Neural cell (in vitro differentiated cells): Measurements from ENCODE around the gene NMB.

Source experiments
- EP300 ChIP-seq: fragments of 450-650 bp; conservative IDR thresholded peaks from 2 replicates; pipeline ENCODE4 v1.6.1; 2014; ENCODE audit warnings: antibody characterized with exemption, mild to moderate bottlenecking, moderate library complexity; ENCODE audit not compliant: poor library complexity, severe bottlenecking
- EZH2 ChIP-seq: fragments of 200-600, 300-800 bp; shearing (Covaris generic), sonication (generic); IDR thresholded peaks from 2 replicates; pipeline ENCODE4 v1.6.1; 2014; ENCODE audit warnings: antibody characterized with exemption, low read length, borderline replicate concordance, mild to moderate bottlenecking; ENCODE audit not compliant: insufficient read depth, poor library complexity, severe bottlenecking
- MXI1 ChIP-seq: fragments of 450-650 bp; conservative IDR thresholded peaks from 2 replicates; pipeline ENCODE4 v1.6.1; 2014; ENCODE audit warnings: antibody characterized with exemption, mild to moderate bottlenecking; ENCODE audit not compliant: poor library complexity, severe bottlenecking
- POLR2AphosphoS5 ChIP-seq: IDR thresholded peaks from 2 replicates; pipeline ENCODE4 v1.6.1; 2012
- RAD21 ChIP-seq: fragments of 450-650 bp; conservative IDR thresholded peaks from 2 replicates; pipeline ENCODE4 v1.6.1; 2014; ENCODE audit warnings: antibody characterized with exemption, mild to moderate bottlenecking, moderate library complexity
- SMC3 ChIP-seq: fragments of 450-650 bp; conservative IDR thresholded peaks from 2 replicates; pipeline ENCODE4 v1.6.1; 2014; ENCODE audit warnings: antibody characterized with exemption, mild to moderate bottlenecking, moderate library complexity; ENCODE audit not compliant: poor library complexity
- TAF1 ChIP-seq: IDR thresholded peaks from 2 replicates; pipeline ENCODE4 v1.6.1; 2012; ENCODE audit warnings: low read depth
- TF ChIP-seq, protein P1 (sequence below): fragments of 450-650 bp; IDR thresholded peaks from 2 replicates; pipeline ENCODE4 v1.5.1; 2014; ENCODE audit warnings: antibody characterized with exemption, mild to moderate bottlenecking, moderate library complexity; ENCODE audit not compliant: poor library complexity, severe bottlenecking
- TF ChIP-seq, protein P2 (sequence below): IDR thresholded peaks from 2 replicates; pipeline ENCODE4 v1.6.1; 2012; ENCODE audit warnings: borderline replicate concordance

DNA sequence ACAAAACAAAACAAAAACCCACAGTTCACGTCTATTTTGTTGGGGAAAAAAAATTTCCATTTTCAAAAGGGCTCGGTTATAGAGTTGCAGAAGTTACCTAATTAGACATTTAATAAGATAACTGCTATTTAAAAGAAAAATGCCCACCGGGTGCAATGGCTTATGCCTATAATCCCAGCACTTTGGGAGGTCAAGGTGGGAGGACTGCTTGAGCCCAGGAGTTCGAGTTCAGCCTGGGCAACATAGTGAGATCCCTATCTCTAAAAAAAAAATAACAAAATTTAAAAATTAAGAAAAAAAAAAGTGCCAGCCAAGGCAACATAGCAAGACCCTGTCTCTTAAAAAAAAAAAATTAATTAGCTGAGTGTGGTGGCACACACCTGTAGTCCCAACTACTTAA is 38.8 kb upstream of the NMB start:
- TF ChIP-seq RAD21: no peak
- TF ChIP-seq, protein P1, sequence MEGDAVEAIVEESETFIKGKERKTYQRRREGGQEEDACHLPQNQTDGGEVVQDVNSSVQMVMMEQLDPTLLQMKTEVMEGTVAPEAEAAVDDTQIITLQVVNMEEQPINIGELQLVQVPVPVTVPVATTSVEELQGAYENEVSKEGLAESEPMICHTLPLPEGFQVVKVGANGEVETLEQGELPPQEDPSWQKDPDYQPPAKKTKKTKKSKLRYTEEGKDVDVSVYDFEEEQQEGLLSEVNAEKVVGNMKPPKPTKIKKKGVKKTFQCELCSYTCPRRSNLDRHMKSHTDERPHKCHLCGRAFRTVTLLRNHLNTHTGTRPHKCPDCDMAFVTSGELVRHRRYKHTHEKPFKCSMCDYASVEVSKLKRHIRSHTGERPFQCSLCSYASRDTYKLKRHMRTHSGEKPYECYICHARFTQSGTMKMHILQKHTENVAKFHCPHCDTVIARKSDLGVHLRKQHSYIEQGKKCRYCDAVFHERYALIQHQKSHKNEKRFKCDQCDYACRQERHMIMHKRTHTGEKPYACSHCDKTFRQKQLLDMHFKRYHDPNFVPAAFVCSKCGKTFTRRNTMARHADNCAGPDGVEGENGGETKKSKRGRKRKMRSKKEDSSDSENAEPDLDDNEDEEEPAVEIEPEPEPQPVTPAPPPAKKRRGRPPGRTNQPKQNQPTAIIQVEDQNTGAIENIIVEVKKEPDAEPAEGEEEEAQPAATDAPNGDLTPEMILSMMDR: no peak
- no peak for TF ChIP-seq EZH2
- no peak for TF ChIP-seq POLR2AphosphoS5
- TF ChIP-seq EP300: no peak
- TF ChIP-seq SMC3: no peak
- TF ChIP-seq, protein P2, sequence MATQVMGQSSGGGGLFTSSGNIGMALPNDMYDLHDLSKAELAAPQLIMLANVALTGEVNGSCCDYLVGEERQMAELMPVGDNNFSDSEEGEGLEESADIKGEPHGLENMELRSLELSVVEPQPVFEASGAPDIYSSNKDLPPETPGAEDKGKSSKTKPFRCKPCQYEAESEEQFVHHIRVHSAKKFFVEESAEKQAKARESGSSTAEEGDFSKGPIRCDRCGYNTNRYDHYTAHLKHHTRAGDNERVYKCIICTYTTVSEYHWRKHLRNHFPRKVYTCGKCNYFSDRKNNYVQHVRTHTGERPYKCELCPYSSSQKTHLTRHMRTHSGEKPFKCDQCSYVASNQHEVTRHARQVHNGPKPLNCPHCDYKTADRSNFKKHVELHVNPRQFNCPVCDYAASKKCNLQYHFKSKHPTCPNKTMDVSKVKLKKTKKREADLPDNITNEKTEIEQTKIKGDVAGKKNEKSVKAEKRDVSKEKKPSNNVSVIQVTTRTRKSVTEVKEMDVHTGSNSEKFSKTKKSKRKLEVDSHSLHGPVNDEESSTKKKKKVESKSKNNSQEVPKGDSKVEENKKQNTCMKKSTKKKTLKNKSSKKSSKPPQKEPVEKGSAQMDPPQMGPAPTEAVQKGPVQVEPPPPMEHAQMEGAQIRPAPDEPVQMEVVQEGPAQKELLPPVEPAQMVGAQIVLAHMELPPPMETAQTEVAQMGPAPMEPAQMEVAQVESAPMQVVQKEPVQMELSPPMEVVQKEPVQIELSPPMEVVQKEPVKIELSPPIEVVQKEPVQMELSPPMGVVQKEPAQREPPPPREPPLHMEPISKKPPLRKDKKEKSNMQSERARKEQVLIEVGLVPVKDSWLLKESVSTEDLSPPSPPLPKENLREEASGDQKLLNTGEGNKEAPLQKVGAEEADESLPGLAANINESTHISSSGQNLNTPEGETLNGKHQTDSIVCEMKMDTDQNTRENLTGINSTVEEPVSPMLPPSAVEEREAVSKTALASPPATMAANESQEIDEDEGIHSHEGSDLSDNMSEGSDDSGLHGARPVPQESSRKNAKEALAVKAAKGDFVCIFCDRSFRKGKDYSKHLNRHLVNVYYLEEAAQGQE: no peak
- TF ChIP-seq TAF1: no peak
- no peak for TF ChIP-seq MXI1
